ENCODE data around the gene CLEC2D.
"Not testable (repeated sequence)": the region's sequence is repeated elsewhere in the genome, so short reads cannot be mapped to it uniquely, and the experiment has no call there.

CLEC2D gene

GRCh38 chr12:9731393-9731792 lies 61.9 kb downstream of the CLEC2D start:
- ChIA-PET POLR2A (interaction anchor here (1.0 kb wide), 1 partner anchor 14 kb away, joined by 3 read pairs; no protein-coding TSS in a partner anchor), CTCF (interaction anchor here (0.9 to 2.3 kb wide), 5 partner anchors 12 to 65 kb away, joined by 4 to 10 read pairs (median 5); no protein-coding TSS in a partner anchor)
- no peak for TF ChIP-seq CTCF (IDR thresholded peaks at IDR 0.05; ENCODE audit: control extremely low read depth, extremely low read depth, low read depth, missing control alignments)
- DNase-seq (ENCODE audit: extremely low spot score), result no peak

- no peak for DNase-seq (ENCODE audit: extremely low spot score)
- ChIA-PET CTCF (interaction anchor here (1.1 to 2.1 kb wide), 2 partner anchors 14 to 17 kb away, joined by 5 to 9 read pairs; no protein-coding TSS in a partner anchor), POLR2A (interaction anchor here (1.0 kb wide), 1 partner anchor 14 kb away, joined by 3 read pairs; no protein-coding TSS in a partner anchor)
- TF ChIP-seq CTCF (IDR thresholded peaks at IDR 0.05; ENCODE audit: control extremely low read depth, extremely low read depth, low read depth, missing control alignments), result no peak
Measured at GRCh38 chr12:9731797-9732196, 62.3 kb downstream of the CLEC2D start.

- POLR2A ChIA-PET, result no interaction called here
- no peak for TF ChIP-seq CTCF (IDR thresholded peaks at IDR 0.05; ENCODE audit: control extremely low read depth, extremely low read depth, low read depth, missing control alignments)
- CTCF ChIA-PET, result interaction anchor here (1.9 to 2.2 kb wide), 3 partner anchors 10 to 18 kb away, joined by 7 to 13 read pairs (median 7); no protein-coding TSS in a partner anchor
- DNase-seq (ENCODE audit: extremely low spot score), result peak; percentile 47
Measured at GRCh38 chr12:9732921-9733461, 63.5 kb downstream of the CLEC2D start, which contains the start of gene CLECL1. TSS of gene CLECL1 (minus strand) at chr12:9733097.

- POLR2A ChIA-PET, result no interaction called here
- CTCF ChIA-PET, result interaction anchor here (1.4 kb wide), 1 partner anchor 13 kb away, joined by 5 read pairs; no protein-coding TSS in a partner anchor
- TF ChIP-seq CTCF (IDR thresholded peaks at IDR 0.05; ENCODE audit: control extremely low read depth, extremely low read depth, low read depth, missing control alignments), result no peak
- DNase-seq (ENCODE audit: extremely low spot score), result no peak
Measured at GRCh38 chr12:9735601-9736000, 66.1 kb downstream of the CLEC2D start.

- no peak for DNase-seq (ENCODE audit: extremely low spot score)
- POLR2A ChIA-PET, result no interaction called here
- TF ChIP-seq CTCF (IDR thresholded peaks at IDR 0.05; ENCODE audit: control extremely low read depth, extremely low read depth, low read depth, missing control alignments), result no peak
- CTCF ChIA-PET, result interaction anchor here (1.4 to 1.6 kb wide), 2 partner anchors 11 to 13 kb away, joined by 5 to 6 read pairs; no protein-coding TSS in a partner anchor
Measured at GRCh38 chr12:9736936-9737705, 67.6 kb downstream of the CLEC2D start.

GRCh38 chr12:9738905-9739304 lies 69.4 kb downstream of the CLEC2D start:
- POLR2A ChIA-PET, result interaction anchor here (0.8 kb wide), 1 partner anchor 22 kb away, joined by 3 read pairs; the partner anchor contains the start of gene CD69
- CTCF ChIA-PET, result interaction anchor here (1.6 to 5.5 kb wide), 3 partner anchors 9 to 16 kb away, joined by 4 to 51 read pairs (median 11); no protein-coding TSS in a partner anchor
- not testable (repeated sequence) for DNase-seq (ENCODE audit: extremely low spot score)

GRCh38 chr12:9739404-9740105 lies 70.0 kb downstream of the CLEC2D start:
- ChIA-PET CTCF (interaction anchor here (1.6 to 5.5 kb wide), 3 partner anchors 9 to 17 kb away, joined by 4 to 51 read pairs (median 11); no protein-coding TSS in a partner anchor), POLR2A (interaction anchor here (0.8 kb wide), 1 partner anchor 21 kb away, joined by 3 read pairs; the partner anchor contains the start of gene CD69)
- DNase-seq (ENCODE audit: extremely low spot score), result not testable (repeated sequence)

Measured in GM10248 (cell line).